Urinary bladder (tissue), 4 donors: Measurements from ENCODE around the gene CARD11. TPM values are rescaled to one million over a fixed set of nuclear protein-coding genes. Genes with fewer than 3 reads are reported as not detected.

Source experiments
- DNase-seq: peaks from one replicate; pipeline ENCODE4 v3.0.0-alpha.2; 2015; ENCODE audit errors: extremely low spot score
- H3K27ac ChIP-seq: one replicate; pipeline ENCODE4 v1.5.1; 2013; ENCODE audit warnings: low read depth, mild to moderate bottlenecking, moderate library complexity
- H3K36me3 ChIP-seq: one replicate; pipeline ENCODE4 v1.6.1; 2013; ENCODE audit warnings: mild to moderate bottlenecking, moderate library complexity; ENCODE audit not compliant: insufficient read depth
- H3K4me1 ChIP-seq: one replicate; pipeline ENCODE4 v1.6.1; 2013; ENCODE audit warnings: mild to moderate bottlenecking, moderate library complexity; ENCODE audit not compliant: insufficient read depth
- H3K4me3 ChIP-seq: one replicate; pipeline ENCODE4 v1.5.1; 2013; ENCODE audit warnings: low read depth, low read length
- WGBS: extraction: QIAGEN DNeasy Blood & Tissue Kit; methylation state at CpG from one replicate; pipeline ENCODE4 v1.1.7; 2013; 5-methylcytosine and 5-hydroxymethylcytosine counted together
- polyA plus RNA-seq: library from polyadenylated mRNA; stranded (reverse); fragments of 200-250 nt; gene quantifications from one replicate; pipeline ENCODE4 v1.2.3, GENCODE V29; 2013
- total RNA-seq: library from RNA; depleted of rRNA; stranded (reverse); fragments of >200 nt; gene quantifications from one replicate; pipeline ENCODE4 v1.2.3, GENCODE V29; 2014
- donor health status: healthy with polysubstance abuse.
- donor health status: healthy.

Gene CARD11
- total and polyA plus RNA-seq, 2 donors = 5.0 to 5.4 TPM

DNA sequence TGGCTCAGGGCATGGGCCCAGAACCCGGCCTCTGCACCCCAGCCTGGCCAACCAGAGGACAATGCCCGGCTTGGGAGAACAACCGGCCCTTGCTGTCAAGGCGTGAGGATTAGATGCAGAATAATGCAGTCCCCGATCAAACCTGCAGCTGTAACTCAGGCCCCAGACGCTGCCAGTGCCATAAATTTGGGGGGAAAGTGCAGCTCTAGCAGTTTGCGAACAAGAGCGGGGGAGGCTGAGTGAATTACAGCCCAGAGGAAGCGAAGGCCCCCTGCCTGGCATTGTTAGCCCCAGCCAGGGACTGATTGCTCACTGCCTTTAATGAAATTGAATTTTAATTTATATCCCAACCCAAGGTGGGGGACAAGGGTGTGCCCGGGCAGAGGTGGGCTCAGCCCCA is 161.6 kb downstream of the CARD11 start:
- Histone ChIP-seq H3K4me3 (no peak overlapping the region), H3K4me1 (no peaks in the 10 kb centered on the region), H3K36me3 (no peaks in the 10 kb centered on the region), H3K27ac (no peak overlapping the region)
- 86% methylated on average over 10 of the region's 10 CpGs for WGBS
- DNase-seq = no peak

- DNase-seq = no peak
- 64% methylated on average over 18 of the region's 18 CpGs for WGBS
- no peak overlapping the region for H3K27ac ChIP-seq
- H3K36me3 ChIP-seq = no peaks in the 10 kb centered on the region
- no peak overlapping the region for H3K4me3 ChIP-seq
- no peaks in the 10 kb centered on the region for H3K4me1 ChIP-seq
Measured at GRCh38 chr7:2880874-2881533, 162.7 kb downstream of the CARD11 start.

DNA sequence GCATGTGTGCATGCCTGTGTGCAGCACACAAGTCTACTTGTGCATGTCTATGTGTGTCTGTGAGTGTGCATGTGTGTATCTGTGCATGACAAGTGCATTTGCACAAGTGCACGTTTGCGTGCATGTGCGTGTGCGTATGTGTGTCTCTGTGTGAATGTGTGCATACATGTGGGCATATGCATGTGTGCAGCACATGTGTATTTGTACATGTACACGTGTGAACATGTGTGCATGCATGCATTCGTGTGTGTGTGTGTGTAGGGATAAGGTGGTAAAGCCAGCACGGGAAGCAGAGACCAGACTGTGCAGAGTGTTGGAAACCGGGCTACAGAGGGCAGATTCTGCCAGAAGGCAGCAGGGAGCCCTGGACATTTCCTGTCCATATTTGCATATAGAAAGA is 163.6 kb downstream of the CARD11 start:
- Histone ChIP-seq H3K27ac (no peak overlapping the region), H3K36me3 (no peaks in the 10 kb centered on the region), H3K4me1 (no peaks in the 10 kb centered on the region), H3K4me3 (no peak overlapping the region)
- 69% methylated on average over 8 of the region's 8 CpGs for WGBS
- DNase-seq = no peak

DNA sequence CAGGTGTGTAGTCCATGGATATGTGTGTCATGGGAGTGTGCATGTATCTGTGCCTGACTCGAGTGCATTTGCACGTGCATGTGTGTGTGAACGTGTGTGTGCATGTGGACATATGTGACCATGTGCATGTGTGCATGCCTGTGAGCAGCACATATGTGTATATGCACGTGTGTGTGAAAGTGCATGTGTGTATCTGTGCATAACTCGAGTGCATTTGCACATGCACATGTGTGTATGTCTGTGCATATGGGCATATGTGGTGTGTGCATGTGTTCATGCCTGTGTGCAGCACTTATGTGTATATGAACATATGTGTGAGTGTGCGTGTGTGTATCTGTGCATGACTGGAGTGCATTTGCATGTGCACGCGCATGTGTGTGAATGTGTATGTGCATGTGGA is 164.3 kb downstream of the CARD11 start:
- WGBS = 95% methylated on average over 8 of the region's 8 CpGs
- DNase-seq = no peak
- no peak overlapping the region for H3K27ac ChIP-seq
- no peaks in the 10 kb centered on the region for H3K4me1 ChIP-seq
- no peak overlapping the region for H3K4me3 ChIP-seq
- H3K36me3 ChIP-seq = no peaks in the 10 kb centered on the region

DNA sequence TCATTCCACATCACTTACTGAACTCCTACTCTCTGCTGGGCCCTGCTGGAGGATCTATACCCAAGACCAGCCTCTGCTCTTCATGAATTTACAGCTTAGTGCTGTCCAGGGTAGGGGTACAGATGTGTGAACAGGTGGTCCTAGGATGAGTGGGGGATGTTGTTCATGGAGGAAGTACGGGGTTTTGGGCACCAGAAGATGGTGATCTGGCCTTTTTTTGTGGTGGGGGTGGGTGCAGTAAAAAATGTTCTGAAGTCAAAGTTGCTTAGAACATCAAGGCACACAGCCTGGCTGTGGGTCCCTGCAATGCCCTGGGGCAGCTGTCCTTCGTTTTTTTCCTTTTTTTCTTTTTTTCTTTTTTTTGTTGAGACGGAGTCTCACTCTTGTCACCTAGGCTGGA is 165.4 kb downstream of the CARD11 start:
- no peak overlapping the region for H3K27ac ChIP-seq
- DNase-seq = no peak
- H3K4me3 ChIP-seq = no peak overlapping the region
- WGBS = 76% methylated on average over 3 of the region's 3 CpGs
- H3K4me1 ChIP-seq = no peaks in the 10 kb centered on the region
- H3K36me3 ChIP-seq = no peaks in the 10 kb centered on the region

- 67% methylated on average over 24 of the region's 24 CpGs for WGBS
- DNase-seq = no peak
Measured at GRCh38 chr7:2876031-2876731, 167.5 kb downstream of the CARD11 start.

DNA sequence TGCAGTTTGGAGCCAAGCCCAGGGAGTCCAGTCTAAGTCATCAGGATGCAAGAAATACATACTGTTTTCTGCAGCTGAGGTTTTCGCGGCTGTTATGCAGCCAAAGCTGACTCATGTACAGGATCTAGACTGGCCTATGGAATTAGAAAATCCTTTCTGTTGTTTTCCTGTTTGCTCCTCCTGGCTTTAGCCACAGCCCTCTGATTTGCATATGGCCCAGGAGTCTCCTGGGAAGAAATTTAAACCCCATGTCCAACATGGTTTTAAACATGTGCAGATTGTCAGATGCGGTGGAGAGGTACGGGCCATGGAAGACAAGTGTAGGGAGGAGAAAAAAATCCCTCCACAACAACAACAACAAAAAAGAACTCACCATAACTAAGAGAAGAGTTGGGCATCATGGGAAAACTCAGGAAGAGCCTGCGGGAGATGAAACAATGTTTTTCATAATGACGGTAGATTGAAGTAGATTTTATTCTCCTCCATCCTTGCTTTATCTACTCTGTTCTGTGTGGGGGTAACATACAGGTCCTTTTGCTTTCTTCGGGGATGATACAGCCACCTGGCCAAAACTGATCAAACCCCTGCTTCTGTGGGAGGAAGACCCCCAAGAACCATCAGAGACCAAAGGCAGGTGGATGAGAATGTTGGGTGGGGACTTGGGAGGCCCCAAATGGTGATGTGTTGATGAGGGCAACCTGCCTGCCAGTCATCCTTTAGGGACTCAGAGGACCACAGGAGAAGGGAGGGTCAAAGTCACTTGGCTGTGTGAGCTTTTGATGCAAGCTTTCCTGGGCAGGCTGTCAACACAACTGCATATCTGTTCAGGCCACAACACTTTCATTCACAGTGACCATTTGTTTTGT is 169.7 kb downstream of the CARD11 start:
- DNase-seq = no peak
- Histone ChIP-seq H3K4me1 (no peaks in the 10 kb centered on the region), H3K27ac (no peak overlapping the region), H3K4me3 (no peak overlapping the region), H3K36me3 (no peaks in the 10 kb centered on the region)
- WGBS = 57% methylated on average over 7 of the region's 7 CpGs

More at GRCh38 chr7:2876031-2876731, 167.5 kb downstream of the CARD11 start:
- H3K4me3 ChIP-seq = no peak overlapping the region
- no peaks in the 10 kb centered on the region for H3K4me1 ChIP-seq
- H3K27ac ChIP-seq = no peak overlapping the region
- no peaks in the 10 kb centered on the region for H3K36me3 ChIP-seq

- H3K36me3 ChIP-seq = no peaks in the 10 kb centered on the region
- no peak overlapping the region for H3K4me3 ChIP-seq
- 66% methylated on average over 10 of the region's 10 CpGs for WGBS
- no peak for DNase-seq
- no peak overlapping the region for H3K27ac ChIP-seq
- H3K4me1 ChIP-seq = no peaks in the 10 kb centered on the region
Measured at GRCh38 chr7:2873146-2873545, 170.5 kb downstream of the CARD11 start.

DNA sequence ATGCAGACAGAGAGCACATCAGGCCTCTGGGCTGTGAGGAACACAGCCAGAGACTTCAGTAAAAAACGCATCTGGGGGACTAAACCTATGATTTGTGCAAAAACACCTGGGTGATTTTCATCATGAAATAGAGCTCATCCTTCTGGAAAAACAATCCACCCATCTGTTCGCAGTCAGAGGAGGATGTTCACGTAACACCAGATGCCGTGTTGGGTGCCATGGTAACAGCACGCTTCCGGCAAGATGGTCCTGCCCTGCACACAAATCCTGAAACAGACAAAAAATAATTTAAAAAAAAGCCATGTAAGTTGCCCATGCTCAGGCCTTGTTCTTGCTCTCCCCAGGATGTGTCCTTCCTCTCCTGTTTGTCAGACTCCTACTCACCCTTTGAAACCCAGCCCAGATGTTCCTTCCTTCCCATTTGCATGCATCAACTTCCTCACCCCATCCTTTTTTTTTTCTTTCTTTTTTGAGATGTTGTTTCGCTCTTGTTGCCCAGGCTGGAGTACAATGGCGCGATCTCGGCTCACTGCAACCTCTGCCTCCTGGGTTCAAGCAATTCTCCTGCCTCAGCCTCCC is 171.3 kb downstream of the CARD11 start:
- no peak overlapping the region for H3K27ac ChIP-seq
- H3K4me1 ChIP-seq = no peaks in the 10 kb centered on the region
- no peak overlapping the region for H3K4me3 ChIP-seq
- no peaks in the 10 kb centered on the region for H3K36me3 ChIP-seq
- DNase-seq = no peak
- WGBS = 95% methylated on average over 10 of the region's 10 CpGs

DNA sequence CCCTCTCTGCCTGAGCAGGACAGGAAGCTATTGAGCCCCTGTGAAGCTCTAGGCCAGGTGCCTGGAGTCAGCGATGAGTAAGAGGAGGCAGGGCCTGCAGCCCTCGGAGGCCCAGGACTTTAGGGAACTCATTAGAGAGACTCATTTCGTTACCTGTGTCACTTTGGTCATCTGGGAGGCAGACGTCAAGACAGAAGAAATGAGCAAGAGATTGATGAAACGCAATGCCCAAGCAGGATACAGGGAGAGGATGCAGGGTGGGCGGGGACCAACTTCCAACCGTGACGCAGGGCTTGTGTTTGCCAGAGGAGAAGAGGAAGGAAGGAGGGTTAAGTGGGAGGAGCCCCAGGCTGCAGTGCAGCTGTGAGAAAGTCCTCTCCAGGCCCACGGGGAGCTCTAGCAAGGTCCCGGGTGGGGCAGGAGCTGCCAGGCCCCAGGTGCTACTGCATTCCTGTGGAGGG is 173.2 kb downstream of the CARD11 start:
- no peaks in the 10 kb centered on the region for H3K36me3 ChIP-seq
- WGBS = 31% methylated on average over 10 of the region's 10 CpGs
- no peak for DNase-seq
- no peak overlapping the region for H3K27ac ChIP-seq
- no peak overlapping the region for H3K4me3 ChIP-seq
- no peaks in the 10 kb centered on the region for H3K4me1 ChIP-seq

DNA sequence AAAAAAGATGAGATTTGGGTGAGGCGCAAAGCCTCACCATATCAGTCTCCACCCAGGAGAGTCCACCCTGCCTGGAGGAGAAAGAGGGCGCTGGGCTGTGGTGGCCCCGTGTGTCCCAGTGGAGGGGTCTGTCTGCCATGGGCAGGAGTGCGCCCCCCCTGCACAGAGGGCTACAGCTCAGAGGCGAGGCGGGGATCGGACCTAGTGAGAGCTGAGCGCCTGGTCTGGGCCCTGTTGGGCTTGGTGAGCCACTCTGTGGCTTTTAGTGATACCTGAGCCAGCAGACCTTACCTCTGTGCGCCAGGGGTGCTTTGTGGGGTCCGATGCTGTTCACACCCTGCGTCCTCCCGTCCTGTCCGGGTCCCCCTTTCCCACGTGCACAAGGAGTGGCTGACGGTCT is 173.7 kb downstream of the CARD11 start:
- Histone ChIP-seq H3K4me3 (no peak overlapping the region), H3K27ac (no peak overlapping the region), H3K4me1 (no peaks in the 10 kb centered on the region), H3K36me3 (no peaks in the 10 kb centered on the region)
- WGBS = 90% methylated on average over 15 of the region's 15 CpGs
- no peak for DNase-seq

DNA sequence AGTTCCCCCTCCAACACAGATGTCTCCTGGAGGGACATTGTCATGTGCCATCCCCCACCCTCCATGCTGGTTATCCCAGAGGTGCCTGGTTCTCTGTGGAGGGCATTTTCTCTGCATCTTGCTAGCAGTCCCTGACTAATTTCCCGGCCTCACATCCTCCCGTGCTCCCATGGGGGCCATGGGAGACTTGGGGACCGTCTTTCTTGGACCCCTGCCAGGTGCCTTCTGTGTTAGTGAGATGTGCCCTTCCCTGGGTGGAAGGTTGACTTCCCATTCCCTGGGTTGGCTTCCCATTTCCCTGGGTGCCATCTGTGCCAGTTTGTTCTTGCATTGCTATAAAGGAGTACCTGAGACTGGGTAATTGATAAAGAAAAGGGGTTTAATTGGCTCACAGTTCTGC is 177.1 kb downstream of the CARD11 start:
- H3K36me3 ChIP-seq = no peaks in the 10 kb centered on the region
- no peaks in the 10 kb centered on the region for H3K4me1 ChIP-seq
- no peak for DNase-seq
- no peak overlapping the region for H3K4me3 ChIP-seq
- WGBS = 31% methylated on average over 3 of the region's 3 CpGs
- no peak overlapping the region for H3K27ac ChIP-seq

DNA sequence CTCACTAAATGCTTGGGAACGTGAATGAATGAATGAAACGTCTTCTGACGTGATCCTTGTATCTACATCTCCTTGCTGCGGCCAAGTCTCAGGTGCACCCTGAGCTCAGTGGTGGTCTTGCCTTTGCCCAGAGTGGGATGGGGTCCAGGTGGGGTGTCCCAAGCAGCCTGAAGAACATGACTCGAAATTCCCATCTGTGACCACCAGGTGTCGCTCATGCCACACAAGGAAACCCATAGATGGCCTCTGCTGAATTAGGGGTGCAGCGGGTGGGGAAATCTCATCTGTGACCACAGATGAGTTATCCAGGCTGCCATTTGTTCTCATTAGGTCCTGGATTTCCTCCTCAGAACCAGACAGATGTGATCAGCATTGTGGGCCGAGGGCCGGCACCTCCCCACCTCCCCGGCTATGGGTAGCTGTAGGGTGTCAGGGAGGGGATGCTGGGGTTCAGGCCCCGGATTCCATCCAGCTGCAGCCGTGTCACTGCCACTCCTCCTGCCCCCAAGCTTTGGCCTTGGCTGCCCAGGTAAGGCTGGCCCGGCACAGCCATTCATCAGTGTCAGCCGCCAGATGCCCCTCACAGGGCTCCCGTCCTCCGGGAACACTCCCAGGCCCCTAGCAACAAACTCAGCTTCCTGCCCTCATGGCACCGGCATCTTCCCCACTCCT is 178.5 kb downstream of the CARD11 start:
- H3K27ac ChIP-seq = no peak overlapping the region
- no peak overlapping the region for H3K4me3 ChIP-seq
- no peaks in the 10 kb centered on the region for H3K4me1 ChIP-seq
- H3K36me3 ChIP-seq = no peaks in the 10 kb centered on the region
- WGBS = 59% methylated on average over 17 of the region's 17 CpGs
- no peak for DNase-seq
